Measurements from ENCODE around the gene S1PR4. TPM values are rescaled to one million over a fixed set of nuclear protein-coding genes. Genes with fewer than 3 reads are reported as not detected.

S1PR4 gene
- total and polyA plus RNA-seq, 2 of the 8 experiments (the other 6 are each of a cell fraction or from before 2014, with no cell fraction given): not detected

- Histone ChIP-seq H3K4me2 (ENCODE audit: insufficient read depth in 1 of 2, low read depth in 2 of 2, low read length in 2 of 2) (no peak overlapping the region), H2BK120ac (replicated peaks; ENCODE audit: low read depth, low read length) (no peak overlapping the region), H4K91ac (replicated peaks; ENCODE audit: insufficient read length, low read length) (no peak overlapping the region), H3K27ac (ENCODE audit: low read depth, low read length) (peak overlapping the region; percentile 22; the same call in 1 of the 2 replicates), H3K56ac (replicated peaks; ENCODE audit: insufficient read length, low read depth, low read length) (no peak overlapping the region), H2BK12ac (ENCODE audit: low read depth, low read length) (no peak overlapping the region), H3K4me1 (replicated peaks in 1 of 4; ENCODE audit: control insufficient read depth in 3 of 4, insufficient read depth in 4 of 4, low read length in 3 of 4) (peaks cover 0 to 6% (median 2%) of the 10 kb centered on the region in 4 experiments; a peak in 3 of 7 replicates), H3K23me2 (ENCODE audit: low read depth, low read length) (peaks cover under 1% of the 10 kb centered on the region; the same call in 1 of the 2 replicates), H3K27me3 (replicated peaks in 1 of 4; ENCODE audit: control insufficient read depth in 3 of 4, extremely low read depth in 1 of 4, insufficient read depth in 3 of 4, low read length in 3 of 4) (peaks cover 0 to 5% (median 2%) of the 10 kb centered on the region in 4 experiments; a peak in 3 of 7 replicates), H4K5ac (ENCODE audit: insufficient read length, low read depth, low read length) (no peak overlapping the region), H4K20me1 (replicated peaks in 1 of 2; ENCODE audit: control insufficient read depth in 1 of 2, insufficient read depth in 2 of 2, low read length in 2 of 2) (peaks cover 0 to 4% of the 10 kb centered on the region in 2 experiments), H3K14ac (ENCODE audit: insufficient read length) (no peak overlapping the region), H2AK5ac (ENCODE audit: low read depth, low read length) (no peak overlapping the region), H3K18ac (ENCODE audit: extremely low read depth, low read length) (no peak overlapping the region), H2AFZ (ENCODE audit: low read length) (no peak overlapping the region), H3K4me3 (ENCODE audit: extremely low read depth in 1 of 4, insufficient read depth in 2 of 4, low read depth in 3 of 4, low read length in 4 of 4) (no peak overlapping the region), H3K9ac (replicated peaks in 1 of 4; ENCODE audit: extremely low read depth in 1 of 4, low read depth in 3 of 4, low read length in 3 of 4) (no peak overlapping the region), H3K23ac (ENCODE audit: insufficient read length) (no peak overlapping the region), H3K36me3 (ENCODE audit: control insufficient read depth in 2 of 4, insufficient read depth in 4 of 4, low read length in 3 of 4) (no peaks in the 10 kb centered on the region; a peak in 1 of 8 replicates), H3K4ac (replicated peaks; ENCODE audit: insufficient read length, low read depth, low read length) (no peak overlapping the region), H3K79me2 (ENCODE audit: control insufficient read depth in 1 of 2, insufficient read depth in 2 of 2, low read length in 2 of 2) (no peaks in the 10 kb centered on the region), H2BK15ac (ENCODE audit: low read length) (no peak overlapping the region), H2BK20ac (ENCODE audit: low read length) (no peak overlapping the region), H2BK5ac (ENCODE audit: low read depth, low read length) (no peak overlapping the region), H3K9me3 (ENCODE audit: insufficient read depth in 2 of 2, low read depth in 1 of 2, low read length in 1 of 2) (no peaks in the 10 kb centered on the region), H4K8ac (ENCODE audit: extremely low read depth, insufficient read depth, low read length) (no peak overlapping the region), H3K79me1 (ENCODE audit: low read depth, low read length) (no peaks in the 10 kb centered on the region; the same call in 1 of the 2 replicates)
- no peak for FAIRE-seq
- ChIA-PET CTCF (ENCODE audit: partially characterized antibody) (interaction anchor here (0.7 to 11.1 kb wide), 17 partner anchors 8 to 235 kb away, joined by 3 to 162 read pairs (median 4); no protein-coding TSS in a partner anchor), POLR2A (ENCODE audit: partially characterized antibody) (interaction anchor here (0.9 to 1.2 kb wide), 2 partner anchors 8 to 14 kb away, joined by 3 to 4 read pairs; no protein-coding TSS in a partner anchor)
- WGBS, 2 experiments (ENCODE audit: extremely low coverage in 1 of 2, insufficient coverage in 1 of 2, insufficient read length in 1 of 2, insufficient replicate concordance in 2 of 2, low coverage in 1 of 2, low lambda C conversion rate in 2 of 2, missing lambda C conversion rate in 1 of 2): 61% methylated on average over 8 of the region's 8 CpGs; no CpG with 5 or more reads in 1 of the 2 experiments
- TF ChIP-seq NANOG (IDR thresholded peaks at IDR 0.05; ENCODE audit: insufficient read depth, low read depth, low read length, poor library complexity, severe bottlenecking) (peak; percentile 26), GABPA (IDR thresholded peaks at IDR 0.05; ENCODE audit: borderline replicate concordance, insufficient read depth, low read length) (no peak), POU5F1 (IDR thresholded peaks at IDR 0.05; ENCODE audit: low read depth, low read length) (0 out of 2 replicates have a peak, but pooled peaks have one; percentile 57)
- no peak for DNase-seq (ENCODE audit: low read depth in 1 of 2, low spot score in 2 of 2)
These were observed 19.0 kb upstream of the S1PR4 start for GRCh38 chr19:3159565-3159964.
